ENCODE measurements around the gene ITGAD. TPM values are rescaled to one million over a fixed set of nuclear protein-coding genes. Genes with fewer than 3 reads are reported as not detected.

The ITGAD gene
- total and polyA plus RNA-seq, 2 of the 4 experiments (the other 2 are of a cell fraction): not detected

DNA sequence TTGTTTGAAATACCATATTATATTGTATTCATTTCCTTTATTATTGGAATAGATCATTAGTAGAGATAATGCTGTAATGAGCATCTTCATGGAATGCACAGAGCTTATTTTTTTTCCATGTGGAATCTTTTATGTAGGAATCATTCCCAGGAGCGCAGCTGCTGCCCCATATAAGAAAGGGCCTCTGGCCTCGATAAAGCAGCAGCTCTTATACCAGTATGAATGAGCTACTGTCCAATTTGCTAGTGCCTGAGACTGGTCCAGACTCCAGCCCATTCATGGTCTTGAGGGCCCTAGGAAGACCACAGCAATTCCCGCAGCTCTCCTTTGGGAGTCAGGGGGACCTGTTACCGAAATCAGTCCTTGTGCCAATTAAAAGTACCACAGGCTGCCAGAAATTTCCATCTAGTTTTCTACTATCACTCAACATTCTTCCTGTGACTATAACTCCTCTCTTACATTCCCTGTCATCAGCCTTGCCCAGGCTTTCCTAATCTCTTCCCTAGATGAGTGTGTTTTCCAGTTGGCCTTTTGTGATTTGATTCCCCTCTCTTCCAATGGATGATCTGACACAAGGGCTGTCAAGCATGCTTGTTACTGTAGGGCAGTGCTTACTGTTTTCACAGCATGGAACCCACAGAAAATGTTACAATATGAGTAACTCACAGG lies 47.5 kb downstream of the ITGAD start:
- Histone ChIP-seq H2AFZ (replicated peaks; ENCODE audit: low read length, poor library complexity) (no peak overlapping the region), H3K79me1 (ENCODE audit: low read depth in 1 of 2, low read length in 2 of 2) (no peaks in the 10 kb centered on the region), H4K91ac (ENCODE audit: insufficient read depth, low read depth, low read length) (no peak overlapping the region), H4K20me1 (ENCODE audit: insufficient read depth, low read length) (no peaks in the 10 kb centered on the region), H2AK9ac (replicated peaks; ENCODE audit: low read depth, low read length, poor library complexity) (no peak overlapping the region), H2BK5ac (ENCODE audit: low read depth, low read length, poor library complexity, severe bottlenecking) (no peak overlapping the region), H2BK20ac (ENCODE audit: low read depth, low read length) (no peak overlapping the region), H3K27me3 (ENCODE audit: control insufficient read depth, insufficient read depth, low read length) (no peaks in the 10 kb centered on the region), H4K5ac (ENCODE audit: low read depth, low read length) (no peak overlapping the region), H3K23ac (ENCODE audit: low read depth, low read length) (no peak overlapping the region), H3K9me3 (ENCODE audit: control insufficient read depth, insufficient read depth, low read length) (no peaks in the 10 kb centered on the region), H3K18ac (ENCODE audit: low read depth, low read length) (no peak overlapping the region), H3K14ac (replicated peaks; ENCODE audit: low read depth, low read length) (no peak overlapping the region), H3K4me2 (ENCODE audit: low read depth, low read length) (no peak overlapping the region), H3K9me1 (ENCODE audit: insufficient read depth, low read length) (no peaks in the 10 kb centered on the region), H3K4ac (ENCODE audit: low read depth, low read length) (no peak overlapping the region), H3K27ac (ENCODE audit: insufficient read depth, low read length) (no peak overlapping the region), H4K8ac (ENCODE audit: low read depth in 2 of 2, low read length in 2 of 2) (no peak overlapping the region), H3K4me1 (ENCODE audit: control insufficient read depth, insufficient read depth, low read length) (no peaks in the 10 kb centered on the region), H2BK120ac (ENCODE audit: low read depth, low read length) (no peak overlapping the region), H3K4me3 (ENCODE audit: insufficient read depth, low read depth, low read length) (no peak overlapping the region), H3K9ac (ENCODE audit: low read depth, low read length) (no peak overlapping the region), H3K36me3 (ENCODE audit: control insufficient read depth, insufficient read depth, low read length) (no peaks in the 10 kb centered on the region), H2BK15ac (ENCODE audit: low read depth, low read length) (no peak overlapping the region), H2AK5ac (ENCODE audit: low read depth, low read length) (no peak overlapping the region), H3K56ac (ENCODE audit: extremely low read depth, insufficient read depth, low read length) (no peak overlapping the region)
- CTCF ChIA-PET: no interaction called here
- TF ChIP-seq MAZ (IDR thresholded peaks at IDR 0.05; ENCODE audit: borderline replicate concordance, low read depth, low read length) (no peak), CEBPB (IDR thresholded peaks at IDR 0.05; ENCODE audit: low read depth, low read length) (no peak), MAFK (IDR thresholded peaks at IDR 0.05; ENCODE audit: low read depth, low read length) (no peak), MXI1 (IDR thresholded peaks at IDR 0.05; ENCODE audit: borderline replicate concordance, low read depth, low read length) (no peak)
- BruUV-seq (replicated peaks): no TSS peak
- intact Hi-C loops (cut with micrococcal nuclease) (loop anchor here (10.0 kb wide), 2 partner anchors 56 to 64 kb away; partner anchors contain the start of gene RUSF1), dilution Hi-C loops (cut with HindIII; ENCODE audit: low sequenced_read_pairs, unreplicated experiment) (no loop called here), in situ Hi-C loops (cut with MboI; ENCODE audit: low sequenced_read_pairs) (loop anchor here (5.0 to 10.0 kb wide), 3 partner anchors 64 to 446 kb away; partner anchors contain the start of gene RUSF1)
- 72% methylated on average over 2 of the region's 4 CpGs; no CpG with 5 or more reads in 1 of the 2 experiments for WGBS, 2 experiments (ENCODE audit: extremely low coverage in 2 of 2, insufficient read length in 1 of 2)
- POLR2A ChIA-PET (ENCODE audit: unreplicated experiment): no interaction called here
- ATAC-seq (ENCODE audit: low read depth): no peak
- DNase-seq: no peak
